ENCODE measurements around the gene TIMM21.

The TIMM21 gene

DNA sequence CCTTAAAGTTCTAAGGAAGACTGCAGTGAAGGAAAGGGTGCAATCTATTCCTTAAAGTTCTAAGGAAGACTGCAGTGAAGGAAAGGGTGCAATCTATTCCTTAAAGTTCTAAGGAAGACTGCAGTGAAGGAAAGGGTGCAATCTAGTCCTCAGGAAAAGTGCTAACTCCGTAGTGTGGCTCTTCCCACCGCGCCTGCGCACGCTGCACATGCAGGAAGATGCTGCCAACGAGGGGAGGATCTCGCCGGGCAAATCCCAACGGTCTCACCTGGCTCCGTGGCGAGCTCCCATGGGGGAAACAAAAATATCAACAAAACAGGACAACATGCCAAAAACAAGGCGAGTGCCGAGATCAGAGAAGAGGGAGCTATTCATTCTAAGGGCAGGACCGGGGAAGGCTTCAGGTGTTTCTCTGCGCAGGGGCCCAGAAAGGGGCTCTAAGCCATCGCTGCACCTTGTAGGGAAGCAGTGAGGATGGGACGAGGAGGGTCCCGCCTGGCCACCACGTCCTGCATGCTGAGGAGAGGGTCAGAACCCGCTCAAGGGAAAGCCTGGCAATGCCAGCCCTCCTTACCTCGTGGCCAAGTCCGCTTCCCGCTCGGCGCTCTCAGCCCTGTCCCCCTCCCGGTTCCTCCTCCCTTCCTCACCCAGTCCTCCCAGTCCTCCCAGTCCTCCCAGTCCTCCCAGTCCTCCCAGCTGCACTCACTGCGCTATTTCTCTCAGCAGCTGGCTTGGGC lies 24.5 kb downstream of the TIMM21 start:
- Histone ChIP-seq H3K4me3 (ENCODE audit: severe bottlenecking) (no peak overlapping the region), H3K36me3 (ENCODE audit: low read depth) (no peaks in the 10 kb centered on the region), H3K27ac (ENCODE audit: poor library complexity, severe bottlenecking) (no peak overlapping the region), H3K9me3 (ENCODE audit: severe bottlenecking) (no peaks in the 10 kb centered on the region), H3K4me1 (ENCODE audit: insufficient read depth, poor library complexity, severe bottlenecking) (no peaks in the 10 kb centered on the region), H3K27me3 (ENCODE audit: insufficient read depth, poor library complexity, severe bottlenecking) (no peaks in the 10 kb centered on the region)
- ATAC-seq (ENCODE audit: low read depth): no peak
- TF ChIP-seq, protein P1, sequence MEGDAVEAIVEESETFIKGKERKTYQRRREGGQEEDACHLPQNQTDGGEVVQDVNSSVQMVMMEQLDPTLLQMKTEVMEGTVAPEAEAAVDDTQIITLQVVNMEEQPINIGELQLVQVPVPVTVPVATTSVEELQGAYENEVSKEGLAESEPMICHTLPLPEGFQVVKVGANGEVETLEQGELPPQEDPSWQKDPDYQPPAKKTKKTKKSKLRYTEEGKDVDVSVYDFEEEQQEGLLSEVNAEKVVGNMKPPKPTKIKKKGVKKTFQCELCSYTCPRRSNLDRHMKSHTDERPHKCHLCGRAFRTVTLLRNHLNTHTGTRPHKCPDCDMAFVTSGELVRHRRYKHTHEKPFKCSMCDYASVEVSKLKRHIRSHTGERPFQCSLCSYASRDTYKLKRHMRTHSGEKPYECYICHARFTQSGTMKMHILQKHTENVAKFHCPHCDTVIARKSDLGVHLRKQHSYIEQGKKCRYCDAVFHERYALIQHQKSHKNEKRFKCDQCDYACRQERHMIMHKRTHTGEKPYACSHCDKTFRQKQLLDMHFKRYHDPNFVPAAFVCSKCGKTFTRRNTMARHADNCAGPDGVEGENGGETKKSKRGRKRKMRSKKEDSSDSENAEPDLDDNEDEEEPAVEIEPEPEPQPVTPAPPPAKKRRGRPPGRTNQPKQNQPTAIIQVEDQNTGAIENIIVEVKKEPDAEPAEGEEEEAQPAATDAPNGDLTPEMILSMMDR (IDR thresholded peaks at IDR 0.05; ENCODE audit: poor library complexity, severe bottlenecking): no peak
- DNase-seq (ENCODE audit: low spot score): no peak

DNA sequence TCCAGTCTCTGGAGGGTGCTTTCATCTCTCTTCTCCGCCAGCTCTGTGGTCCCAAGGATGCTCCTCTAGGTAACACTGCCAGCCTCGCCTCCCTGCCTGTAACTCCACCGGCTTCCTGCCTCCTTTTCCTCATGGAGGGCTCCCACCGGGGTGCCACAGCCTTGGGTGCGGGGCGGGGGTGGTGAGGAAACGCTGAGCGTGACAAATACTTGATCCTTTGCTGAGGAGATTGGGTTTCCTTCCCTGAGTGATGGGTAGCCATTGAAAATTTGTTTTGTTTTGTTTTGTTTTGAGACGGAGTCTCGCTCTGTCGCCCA lies 25.1 kb downstream of the TIMM21 start:
- DNase-seq (ENCODE audit: low spot score) (no peak), ATAC-seq (ENCODE audit: low read depth) (no peak)
- Histone ChIP-seq H3K4me1 (ENCODE audit: insufficient read depth, poor library complexity, severe bottlenecking) (no peaks in the 10 kb centered on the region), H3K9me3 (ENCODE audit: severe bottlenecking) (no peaks in the 10 kb centered on the region), H3K4me3 (ENCODE audit: severe bottlenecking) (no peak overlapping the region), H3K36me3 (ENCODE audit: low read depth) (no peaks in the 10 kb centered on the region), H3K27me3 (ENCODE audit: insufficient read depth, poor library complexity, severe bottlenecking) (no peaks in the 10 kb centered on the region), H3K27ac (ENCODE audit: poor library complexity, severe bottlenecking) (no peak overlapping the region)
- TF ChIP-seq, protein P1 (IDR thresholded peaks at IDR 0.05; ENCODE audit: poor library complexity, severe bottlenecking): no peak

DNA sequence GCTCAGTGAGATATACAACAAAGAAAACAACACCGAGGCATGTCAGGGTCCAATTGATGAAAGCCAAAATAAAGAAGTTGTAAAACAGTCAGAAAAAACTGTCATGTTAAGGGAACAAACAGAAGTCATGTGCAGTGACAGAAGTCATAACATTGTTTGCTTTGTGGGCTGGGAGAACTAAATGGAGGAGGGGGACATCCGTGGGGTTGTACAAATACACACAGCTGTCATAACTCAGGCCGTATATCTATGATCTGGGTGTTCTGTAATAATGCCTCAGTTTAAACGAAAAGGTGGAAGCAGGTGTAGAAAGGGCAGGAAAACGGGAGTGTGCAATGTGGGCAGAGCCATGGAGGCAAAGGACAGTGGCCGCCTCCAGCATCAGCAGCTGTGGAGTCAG lies 27.3 kb downstream of the TIMM21 start:
- no peak overlapping the region for H3K27ac ChIP-seq (ENCODE audit: poor library complexity, severe bottlenecking)
- no peaks in the 10 kb centered on the region for H3K36me3 ChIP-seq (ENCODE audit: low read depth)
- no peaks in the 10 kb centered on the region for H3K4me1 ChIP-seq (ENCODE audit: insufficient read depth, poor library complexity, severe bottlenecking)
- no peak overlapping the region for H3K4me3 ChIP-seq (ENCODE audit: severe bottlenecking)
- H3K27me3 ChIP-seq (ENCODE audit: insufficient read depth, poor library complexity, severe bottlenecking): no peaks in the 10 kb centered on the region
- TF ChIP-seq, protein P1 (IDR thresholded peaks at IDR 0.05; ENCODE audit: poor library complexity, severe bottlenecking): no peak
- H3K9me3 ChIP-seq (ENCODE audit: severe bottlenecking): no peaks in the 10 kb centered on the region
- ATAC-seq (ENCODE audit: low read depth) (no peak), DNase-seq (ENCODE audit: low spot score) (no peak)

DNA sequence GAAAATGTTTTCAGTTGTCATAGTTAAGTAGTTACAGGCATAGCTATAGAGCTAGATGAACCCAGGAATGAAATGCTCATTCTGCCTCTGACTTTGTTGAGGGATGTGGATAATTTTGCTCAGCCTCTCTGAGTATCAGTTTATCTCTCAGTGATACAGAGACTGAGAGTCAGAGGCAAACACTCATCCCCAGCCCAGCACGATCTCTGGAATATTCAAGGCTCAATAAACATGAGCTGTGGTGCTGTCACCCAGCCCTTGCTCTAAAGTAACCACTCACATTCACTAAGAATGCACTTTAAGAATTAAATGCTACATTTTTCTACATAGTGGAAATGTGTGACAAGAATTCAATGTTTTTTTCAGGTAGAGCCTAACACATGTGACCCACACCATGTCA lies 30.6 kb downstream of the TIMM21 start:
- ATAC-seq (ENCODE audit: low read depth): no peak
- Histone ChIP-seq H3K36me3 (ENCODE audit: low read depth) (no peaks in the 10 kb centered on the region), H3K4me1 (ENCODE audit: insufficient read depth, poor library complexity, severe bottlenecking) (no peaks in the 10 kb centered on the region), H3K27me3 (ENCODE audit: insufficient read depth, poor library complexity, severe bottlenecking) (no peaks in the 10 kb centered on the region), H3K27ac (ENCODE audit: poor library complexity, severe bottlenecking) (no peak overlapping the region), H3K9me3 (ENCODE audit: severe bottlenecking) (no peaks in the 10 kb centered on the region), H3K4me3 (ENCODE audit: severe bottlenecking) (no peak overlapping the region)
- DNase-seq (ENCODE audit: low spot score): no peak
- TF ChIP-seq, protein P1 (IDR thresholded peaks at IDR 0.05; ENCODE audit: poor library complexity, severe bottlenecking): no peak

DNA sequence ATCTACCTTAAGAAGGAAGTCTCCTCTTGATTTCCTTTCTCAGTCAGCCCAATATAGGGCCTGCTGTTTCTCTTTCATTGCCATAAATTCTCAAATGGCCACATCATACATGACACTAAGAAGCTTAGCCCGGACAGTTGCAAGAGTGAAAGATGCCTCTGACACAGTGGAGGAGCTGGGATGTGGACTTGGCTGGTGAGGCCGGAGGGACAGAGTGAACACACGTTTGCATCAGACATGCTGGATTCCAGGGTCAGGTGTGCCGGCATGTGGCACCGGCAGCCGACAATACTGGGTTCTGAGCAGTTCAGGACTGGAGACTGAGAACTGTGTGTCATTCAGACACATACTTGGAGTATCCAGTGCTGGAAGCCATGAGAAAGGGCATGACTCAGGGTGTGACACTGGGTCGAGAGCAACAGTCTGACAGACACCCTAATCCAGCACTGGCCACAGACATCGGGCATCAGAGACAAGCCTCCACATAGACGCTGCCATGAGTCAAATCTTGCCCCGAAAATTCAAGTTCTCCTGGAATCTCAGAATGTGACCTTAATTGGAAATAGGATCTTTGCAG lies 31.4 kb downstream of the TIMM21 start:
- no peaks in the 10 kb centered on the region for H3K27me3 ChIP-seq (ENCODE audit: insufficient read depth, poor library complexity, severe bottlenecking)
- no peak for ATAC-seq (ENCODE audit: low read depth)
- H3K36me3 ChIP-seq (ENCODE audit: low read depth): no peaks in the 10 kb centered on the region
- no peak for DNase-seq (ENCODE audit: low spot score)
- H3K4me1 ChIP-seq (ENCODE audit: insufficient read depth, poor library complexity, severe bottlenecking): no peaks in the 10 kb centered on the region
- TF ChIP-seq, protein P1 (IDR thresholded peaks at IDR 0.05; ENCODE audit: poor library complexity, severe bottlenecking): no peak
- no peak overlapping the region for H3K27ac ChIP-seq (ENCODE audit: poor library complexity, severe bottlenecking)
- no peaks in the 10 kb centered on the region for H3K9me3 ChIP-seq (ENCODE audit: severe bottlenecking)
- H3K4me3 ChIP-seq (ENCODE audit: severe bottlenecking): no peak overlapping the region
